Measurements from ENCODE around the gene RASD1.

Gene RASD1

DNA sequence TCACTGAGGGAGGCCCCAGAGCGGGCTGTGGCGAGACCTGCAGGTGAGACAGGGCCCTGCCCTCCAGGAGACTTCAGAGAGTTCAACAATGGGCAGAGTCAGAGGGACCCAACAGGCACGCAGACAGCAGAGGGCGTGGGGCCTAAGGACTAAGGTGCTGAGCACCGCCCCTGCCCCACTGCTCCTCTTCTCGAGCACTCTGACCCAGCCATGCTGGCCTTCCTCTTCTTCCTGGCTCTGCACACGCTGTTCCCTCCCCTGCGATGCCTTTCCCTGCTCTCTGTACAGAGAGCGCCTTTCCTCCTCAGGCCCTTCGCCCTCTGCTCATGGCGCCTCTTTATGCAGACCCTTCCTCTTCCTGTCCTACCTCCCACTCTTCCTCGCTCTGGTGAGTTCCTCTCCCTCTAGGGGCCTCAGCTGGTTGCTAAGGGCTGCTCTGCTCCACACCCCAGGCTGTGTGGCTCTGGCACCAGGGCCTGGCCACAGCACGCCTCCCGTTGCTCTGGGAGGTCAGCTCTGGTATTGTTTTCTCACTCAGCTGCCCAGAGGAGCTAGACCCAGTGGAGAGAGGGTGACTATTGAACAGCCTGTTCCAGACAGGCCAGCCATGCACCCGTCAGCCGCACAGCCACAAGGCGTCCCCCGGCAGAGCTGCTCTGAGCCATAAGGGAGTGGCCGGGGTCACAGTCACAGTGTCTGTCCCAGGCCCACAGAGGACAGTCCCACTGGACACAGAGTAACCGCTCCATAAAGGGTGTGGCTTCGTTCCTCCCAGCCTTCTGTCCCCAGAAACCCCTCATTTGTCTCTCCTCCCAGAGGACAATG, 13.6 kb upstream of the RASD1 start:
- DNase-seq = no peak

DNA sequence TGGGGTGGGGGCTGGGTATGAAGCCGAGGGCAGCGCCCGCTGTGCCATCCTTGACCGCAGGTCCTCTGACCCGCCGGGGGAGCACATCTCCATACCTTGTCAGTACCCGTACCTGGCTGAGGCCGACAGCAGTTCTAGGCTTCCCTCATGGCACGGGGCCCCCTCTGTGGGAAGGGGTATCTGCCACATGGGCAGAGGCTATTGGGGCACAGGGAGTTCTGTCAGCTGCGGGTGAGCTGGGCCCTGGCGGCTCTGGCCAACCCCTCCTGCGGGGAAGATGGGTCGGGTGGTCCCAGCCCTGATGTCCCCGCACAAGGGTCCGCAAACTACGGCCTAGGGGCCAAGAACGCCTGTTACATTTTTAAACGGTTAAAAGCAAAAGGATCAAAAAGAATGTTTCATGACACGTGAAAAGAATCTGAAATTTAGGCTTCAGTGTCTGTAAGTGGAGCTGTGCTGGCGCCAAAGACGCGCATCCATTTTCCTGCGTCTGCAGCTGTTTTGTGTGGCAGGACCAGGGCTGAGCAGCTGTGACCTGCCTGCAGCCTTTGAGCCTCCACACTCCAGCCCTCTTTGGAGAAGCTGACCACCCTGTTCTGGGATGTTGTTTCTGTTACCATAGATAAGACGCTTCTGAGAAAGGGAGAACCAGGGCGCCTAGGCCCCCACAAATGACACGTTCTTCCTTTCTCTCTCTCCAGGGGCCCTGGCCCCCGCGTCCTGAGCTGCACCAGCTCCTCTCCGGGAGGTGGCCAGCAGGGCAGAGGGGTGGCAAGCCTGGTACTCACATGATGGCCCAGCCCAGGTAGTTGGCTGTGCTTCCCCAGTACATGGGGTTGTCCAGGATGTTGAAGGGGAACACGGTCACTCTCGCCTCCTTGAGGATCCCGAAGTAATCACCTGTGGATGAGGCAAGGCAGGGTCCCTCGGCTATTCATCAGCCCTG, 12.7 kb upstream of the RASD1 start:
- no peak for DNase-seq

DNA sequence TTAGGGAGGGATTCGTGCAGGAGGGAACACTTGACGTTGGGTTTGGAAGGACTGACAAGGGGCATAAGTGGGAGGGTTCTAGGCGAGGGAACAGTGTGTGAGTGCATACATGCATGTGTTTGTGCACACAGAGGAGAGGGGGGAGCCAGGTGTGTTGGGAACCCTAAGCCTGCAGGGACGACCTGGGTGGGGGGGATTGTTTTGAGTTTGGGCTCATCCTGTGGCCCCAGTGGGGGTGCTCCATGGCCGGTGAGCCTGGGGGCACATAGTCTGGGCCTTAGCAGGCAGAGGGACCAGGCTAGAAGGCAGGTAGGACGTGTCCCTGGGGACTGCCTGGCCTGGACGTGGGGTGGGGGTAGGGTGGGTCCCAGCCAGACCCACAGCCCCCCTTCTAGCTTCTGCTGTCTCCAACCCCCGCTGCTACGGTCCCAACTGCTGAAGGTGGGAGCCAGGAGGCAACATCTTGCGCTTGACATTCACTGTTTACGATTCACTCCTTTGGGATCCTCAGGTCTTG, 11.9 kb upstream of the RASD1 start:
- peak; percentile 7 to 62 for DNase-seq

DNA sequence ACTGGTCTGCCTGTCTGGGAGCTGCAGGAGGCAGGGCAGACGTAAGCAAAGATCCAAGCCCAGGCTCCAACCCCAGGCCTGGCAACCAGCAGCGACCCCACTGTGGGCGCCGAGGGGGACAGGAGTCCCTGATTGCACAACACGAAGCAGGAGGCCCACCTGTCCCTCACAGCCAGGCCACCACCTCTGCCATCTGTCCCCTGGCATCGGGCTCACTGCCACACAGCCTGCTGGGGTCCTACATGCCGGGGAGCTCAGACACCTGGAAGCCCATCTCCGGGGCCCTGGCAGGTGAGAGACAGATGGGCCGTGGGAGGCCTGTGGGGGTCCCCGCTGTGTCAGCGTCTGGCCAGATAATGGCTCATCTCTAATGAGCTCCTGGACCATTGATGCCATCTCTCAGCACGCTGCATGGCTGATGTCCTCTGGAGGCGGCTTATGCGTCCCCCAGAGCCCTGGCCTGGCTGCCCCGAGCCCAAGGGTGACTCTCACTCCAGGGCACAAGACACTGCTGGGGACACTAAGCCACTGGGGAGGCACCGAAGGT, 11.3 kb upstream of the RASD1 start:
- peak; percentile 89 to 92 for DNase-seq

DNA sequence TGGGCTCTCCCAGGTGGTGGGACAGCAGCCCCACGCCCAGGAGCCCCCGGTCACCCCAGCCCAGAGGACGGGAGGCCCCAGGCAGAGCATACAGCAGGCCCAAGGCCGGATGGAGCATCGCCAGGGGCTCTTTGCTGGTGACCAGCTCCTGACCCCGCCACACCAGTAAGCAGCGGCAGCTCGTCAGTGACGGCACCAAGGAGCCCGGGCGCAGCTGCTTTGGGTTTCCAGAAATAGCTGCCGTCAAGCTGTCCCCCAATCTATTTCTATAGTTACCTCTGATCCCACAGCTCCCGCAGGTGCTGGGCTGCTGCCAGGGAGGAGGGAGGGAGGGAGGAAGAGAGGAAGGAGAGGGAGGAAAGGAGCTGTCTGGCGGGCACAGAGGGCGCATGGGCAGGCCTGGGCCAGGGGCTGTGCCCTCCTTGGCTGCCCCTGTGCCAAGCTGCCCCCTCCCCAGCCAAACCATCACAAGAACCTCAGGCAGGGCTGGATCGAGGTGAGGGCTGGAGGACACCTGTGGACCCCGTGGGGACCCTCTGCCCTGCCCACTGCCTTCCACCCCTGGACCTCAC, 10.8 kb upstream of the RASD1 start:
- peak; percentile 71 to 74 for DNase-seq

DNA sequence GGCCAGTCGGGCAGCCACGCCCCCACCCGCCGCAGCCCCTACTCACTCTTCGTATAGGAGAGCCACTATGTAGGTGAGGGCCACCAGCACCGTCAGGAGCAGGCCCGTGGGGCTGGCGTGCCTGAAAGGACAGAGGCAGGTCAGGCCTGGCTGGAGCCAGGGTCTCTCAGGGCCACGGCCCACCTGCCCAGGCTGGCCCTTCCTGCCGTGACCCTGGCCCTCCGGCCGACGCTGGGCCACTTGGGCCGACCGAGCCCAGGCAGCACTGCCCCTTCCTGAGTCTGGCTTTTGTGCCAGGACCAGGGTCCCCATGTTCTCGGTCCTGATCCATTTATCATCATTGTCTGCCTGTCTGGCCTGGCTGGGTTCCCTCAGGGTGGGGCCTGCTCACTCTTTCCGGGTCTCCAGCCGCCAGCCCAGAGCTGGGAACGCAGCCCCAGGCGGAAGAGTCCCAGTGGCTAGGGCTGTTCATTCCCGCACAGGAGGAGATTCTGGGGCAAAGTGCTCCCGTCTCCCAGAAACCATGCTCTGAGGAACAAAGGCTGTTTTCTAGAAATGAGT, 10.1 kb upstream of the RASD1 start:
- DNase-seq = no peak

DNA sequence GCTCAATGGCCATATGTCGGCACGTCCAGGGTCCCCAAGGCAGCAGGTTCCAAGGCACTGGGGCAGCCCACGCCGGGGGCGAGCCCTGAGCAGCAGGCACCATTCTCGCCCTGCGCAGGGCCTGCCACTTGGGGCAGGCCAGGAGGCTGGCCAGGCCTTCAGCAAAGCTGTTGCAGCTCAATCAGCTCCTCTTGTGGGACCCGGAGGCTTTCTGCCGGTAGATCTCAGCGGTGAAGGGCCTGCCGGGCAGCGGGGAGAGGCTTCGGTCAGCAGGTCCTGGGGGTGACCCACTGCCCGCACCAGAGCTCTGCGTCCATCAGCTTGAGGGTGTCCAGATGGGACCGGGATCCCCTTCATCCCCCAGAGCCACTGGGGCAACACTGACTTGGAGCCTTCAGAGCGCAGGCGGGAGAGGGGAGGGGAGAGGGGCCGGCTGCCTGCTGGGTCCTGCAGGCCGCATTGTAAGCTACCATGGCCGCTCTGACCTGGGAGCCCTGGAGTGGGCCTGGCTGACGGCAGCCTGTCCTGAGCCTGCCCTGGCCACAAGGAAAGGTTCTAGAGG, 9.5 kb upstream of the RASD1 start:
- DNase-seq = no peak

DNA sequence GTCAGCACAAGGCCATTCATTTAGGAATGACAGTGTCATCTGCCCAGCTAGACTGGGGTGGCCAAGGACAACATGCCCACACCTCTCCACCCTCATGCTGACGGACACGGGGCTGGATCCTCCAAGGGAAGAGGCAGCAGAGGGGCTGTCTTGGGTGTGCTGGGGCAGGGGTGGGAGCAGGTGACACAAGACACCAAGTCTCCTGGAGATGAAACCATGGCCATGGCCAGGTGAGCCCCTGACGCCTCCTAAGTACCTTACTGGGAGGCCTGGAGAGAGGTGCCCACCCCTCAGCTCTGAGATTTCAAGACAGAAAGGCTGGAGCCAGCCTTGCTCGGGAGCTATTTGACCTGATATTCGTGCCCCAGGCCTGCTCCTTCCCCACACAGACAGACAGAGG, 9.0 kb upstream of the RASD1 start:
- DNase-seq = no peak

DNA sequence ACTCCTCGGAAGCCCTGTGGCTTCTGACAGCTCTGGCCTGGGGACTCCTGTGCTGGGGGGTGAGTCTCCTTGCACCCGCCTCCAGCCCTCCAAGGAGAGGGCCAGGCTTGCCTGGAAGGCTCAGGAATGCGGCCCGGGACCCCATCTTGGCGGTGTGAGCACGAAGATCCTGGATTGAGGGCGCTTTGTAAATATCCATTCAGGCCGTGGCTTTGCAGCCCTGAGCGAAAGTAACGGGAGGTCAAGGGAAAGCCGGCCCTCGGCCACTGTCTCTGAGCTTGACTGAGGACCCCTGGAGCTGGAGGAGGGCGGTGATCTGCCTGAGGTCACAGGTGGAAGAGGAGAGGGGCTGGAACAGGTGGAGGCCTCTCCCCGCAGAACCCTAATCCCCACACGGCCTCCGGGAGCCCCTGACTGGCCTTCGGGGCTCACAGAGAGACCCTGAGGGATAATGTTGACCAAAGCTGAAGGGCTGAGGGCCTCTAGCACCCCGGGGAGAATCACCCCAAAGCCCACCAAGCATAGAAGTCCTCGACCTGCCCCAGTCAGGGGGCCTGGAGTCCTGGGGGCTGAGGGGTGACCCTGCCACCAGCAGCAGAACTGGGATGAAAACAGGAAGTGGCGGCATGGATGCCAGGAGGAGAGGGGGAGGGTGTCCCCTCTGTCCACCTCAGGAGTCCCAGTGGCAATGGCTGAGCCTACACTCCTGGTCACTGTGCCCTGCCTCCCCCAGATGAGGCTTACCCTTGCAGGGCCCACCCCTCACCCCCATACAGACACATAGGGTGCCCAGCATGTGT, 8.3 kb upstream of the RASD1 start:
- DNase-seq = no peak

DNA sequence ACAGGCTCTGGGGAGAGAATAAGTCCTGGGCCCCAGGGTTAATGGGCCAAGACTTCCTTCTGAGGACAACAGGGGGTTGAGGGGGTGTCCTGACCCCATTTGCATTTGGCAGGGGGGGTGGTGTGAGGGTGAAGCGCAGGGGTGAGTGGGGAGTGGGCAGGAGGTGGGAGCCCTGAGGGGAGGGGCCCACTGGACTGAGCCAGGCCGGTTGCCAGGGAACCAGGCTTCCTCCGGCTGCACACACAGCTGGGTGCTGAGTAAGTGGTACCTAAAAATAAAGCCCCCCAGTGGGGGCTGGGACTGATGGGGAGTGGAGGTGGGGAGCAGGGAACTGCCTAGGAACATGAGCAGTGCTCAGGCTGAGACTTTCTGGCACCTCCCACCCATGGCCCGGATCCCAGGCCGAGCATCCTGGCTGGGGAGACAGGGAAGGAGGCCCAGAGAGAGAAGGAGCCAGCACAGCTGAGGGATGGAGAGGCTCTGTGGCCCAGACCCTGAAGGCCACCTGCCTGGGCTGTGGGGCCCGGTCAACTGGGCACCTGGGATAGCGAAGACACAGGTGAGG, 7.5 kb upstream of the RASD1 start:
- DNase-seq = peak in 1 of 2 experiments; percentile 26

DNA sequence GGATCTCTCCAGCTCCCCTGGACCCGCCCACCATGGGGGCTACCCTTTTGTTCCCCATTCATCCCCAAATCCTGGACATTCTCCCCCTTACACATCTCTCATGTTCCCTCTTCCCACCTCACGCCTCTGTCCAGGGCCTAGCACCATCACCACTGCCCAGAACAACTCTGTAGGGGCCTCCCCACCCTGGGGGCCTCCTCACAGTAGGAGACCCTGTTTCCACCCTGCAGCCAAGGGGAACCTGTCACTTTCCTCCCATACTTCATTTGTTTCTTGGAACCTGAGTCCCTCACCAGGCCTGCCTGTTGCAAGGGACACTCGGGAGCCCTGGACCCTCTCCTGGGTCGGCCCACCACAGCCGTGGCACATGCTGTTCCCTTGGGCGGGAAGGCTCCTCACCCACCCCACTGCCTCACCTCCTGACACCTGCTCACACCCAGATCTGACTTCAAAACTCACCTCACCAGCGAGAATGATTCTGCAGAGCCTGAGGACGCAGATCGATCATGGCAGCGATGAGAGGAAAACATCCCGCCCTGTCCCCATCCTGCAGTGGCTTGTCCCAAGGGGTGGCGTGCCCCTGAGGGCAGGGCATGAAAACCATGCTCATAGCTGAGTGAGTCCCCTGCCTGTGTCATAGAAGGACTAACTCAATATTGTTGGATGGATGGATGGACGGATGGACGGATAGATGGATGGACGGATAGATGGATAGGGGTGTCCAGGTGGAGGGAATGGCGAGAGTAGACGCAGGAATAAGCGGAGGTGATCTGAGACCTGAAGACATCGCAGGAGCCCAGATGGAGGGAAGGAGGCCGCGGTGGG, 6.8 kb upstream of the RASD1 start:
- DNase-seq = no peak

DNA sequence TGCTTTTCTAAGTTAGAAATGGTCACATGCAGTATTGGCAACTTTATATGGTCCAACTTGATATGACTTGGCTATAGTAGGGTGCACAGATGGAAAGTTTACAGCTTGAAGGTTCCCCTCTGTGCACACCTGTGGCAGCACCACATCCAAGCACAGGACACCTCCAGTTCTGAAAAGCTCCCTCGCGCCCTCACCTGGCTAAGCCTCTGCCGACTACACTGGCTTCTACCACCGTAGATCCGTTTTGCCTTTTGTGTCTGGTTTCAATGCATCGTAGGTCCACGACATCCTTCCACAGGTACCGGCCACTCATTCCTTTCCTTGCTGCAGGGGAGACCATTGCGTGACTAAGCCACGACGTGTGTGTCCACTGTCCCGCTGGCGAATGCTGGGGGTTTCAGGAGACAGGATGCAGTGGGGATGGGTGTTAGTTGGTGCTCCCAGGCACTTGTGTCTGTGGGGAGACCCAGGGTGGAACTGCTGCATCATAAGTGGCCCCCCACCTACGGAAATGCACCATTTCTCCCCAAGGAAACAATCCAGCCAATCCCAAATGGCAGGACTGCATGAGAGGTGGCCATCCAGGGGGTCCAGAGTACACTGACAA, 4.9 kb upstream of the RASD1 start:
- DNase-seq = no peak

DNA sequence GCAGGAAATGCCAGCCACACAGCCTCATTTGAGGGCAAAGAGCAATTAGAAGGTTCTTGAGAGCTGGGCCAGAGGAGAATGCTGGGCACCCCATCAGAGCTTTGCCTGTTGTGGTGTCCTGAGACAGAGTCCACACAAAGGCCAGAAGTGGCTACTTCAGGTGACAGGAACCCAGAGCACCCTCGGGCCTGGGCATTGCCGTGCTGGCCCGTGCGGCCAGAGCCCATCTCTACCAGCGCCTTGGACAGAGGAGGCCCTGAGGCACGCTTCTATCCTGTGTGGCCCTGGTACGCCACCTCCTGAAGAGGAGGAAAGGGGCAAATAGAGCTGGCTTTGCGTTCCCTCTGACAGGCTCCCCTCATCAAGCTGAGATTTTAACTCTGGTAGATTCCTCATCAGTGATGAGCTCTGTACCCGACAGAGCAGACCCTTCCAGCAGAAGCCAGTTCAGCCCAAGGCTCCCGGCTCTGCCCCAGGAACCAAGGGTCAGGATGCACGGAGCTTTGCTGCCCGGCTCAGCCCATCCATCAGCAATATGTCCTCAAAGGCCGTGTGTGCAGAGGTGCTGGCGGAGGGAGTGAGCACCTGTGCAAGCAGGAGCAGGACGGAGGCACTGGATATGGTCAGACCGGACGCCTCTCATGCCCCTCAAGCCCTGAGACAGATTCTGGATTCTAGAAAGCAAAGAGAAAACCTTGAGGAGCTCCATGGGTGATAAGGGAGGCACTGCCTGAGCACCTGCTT, 3.4 kb upstream of the RASD1 start:
- DNase-seq = no peak

DNA sequence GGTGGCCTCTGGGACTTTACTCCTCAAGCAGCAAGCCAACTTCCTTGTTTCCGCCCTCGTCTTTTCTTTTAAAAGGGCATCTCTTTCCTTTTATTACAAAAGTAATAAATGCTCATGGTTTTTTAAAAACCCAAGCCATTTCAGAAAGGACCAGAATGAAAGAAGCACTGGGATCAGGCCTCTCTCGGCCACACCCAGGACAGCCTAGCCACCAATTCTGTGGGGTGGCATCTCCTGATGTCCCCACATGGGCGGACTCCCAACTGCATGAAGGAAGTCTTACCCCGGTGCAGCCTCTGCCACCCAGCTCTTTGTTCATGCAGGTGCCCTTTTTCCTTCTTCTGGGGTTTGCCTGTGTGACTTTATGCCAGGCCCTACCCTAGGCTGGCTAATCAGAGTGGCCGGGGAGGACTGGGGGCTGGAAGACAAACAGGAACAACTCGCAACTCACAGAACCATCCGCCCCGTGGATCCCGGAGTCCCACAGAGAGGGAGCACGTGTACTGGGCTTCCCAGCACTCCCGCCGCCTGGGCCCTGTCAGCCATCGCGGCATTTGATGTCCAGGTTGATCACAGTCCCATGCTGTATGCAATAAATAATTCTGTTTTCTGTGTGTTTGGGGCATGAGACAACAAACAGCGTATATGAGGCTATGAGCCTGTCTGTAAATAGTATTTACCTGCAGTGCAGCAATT, 2.6 kb upstream of the RASD1 start:
- no peak for DNase-seq

DNA sequence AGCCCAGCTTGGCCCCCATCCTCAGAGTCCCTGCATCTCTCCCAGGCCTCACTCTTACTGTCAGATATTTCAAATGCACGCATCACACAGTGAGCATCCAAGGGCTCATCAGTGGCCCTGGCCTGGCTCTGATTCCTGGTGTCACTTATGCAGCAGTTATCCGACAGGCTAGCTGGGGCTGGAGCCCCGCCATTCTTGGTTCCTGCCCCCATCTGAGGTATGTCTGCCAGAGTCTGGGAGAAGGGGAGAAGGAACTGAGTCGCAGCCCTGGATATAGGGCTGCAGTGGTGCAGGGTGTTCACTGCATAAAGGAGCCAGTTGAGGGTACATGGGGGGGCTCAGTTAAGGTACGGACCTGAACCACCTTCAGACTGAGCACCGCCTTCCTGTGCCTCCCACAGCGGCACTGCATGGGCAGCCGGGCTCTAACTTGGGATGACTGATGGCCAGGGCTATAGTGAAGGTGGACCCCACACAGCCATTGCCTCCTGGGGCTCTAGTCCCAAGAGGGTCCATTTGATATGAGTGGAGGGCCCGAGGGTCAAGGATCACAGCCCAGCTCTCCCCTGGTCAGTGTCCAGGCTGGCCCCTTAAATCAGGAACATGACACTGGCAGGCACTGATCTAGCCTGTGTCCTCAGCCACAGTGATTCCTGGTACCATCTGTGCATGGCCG, 1.8 kb upstream of the RASD1 start:
- DNase-seq = no peak

DNA sequence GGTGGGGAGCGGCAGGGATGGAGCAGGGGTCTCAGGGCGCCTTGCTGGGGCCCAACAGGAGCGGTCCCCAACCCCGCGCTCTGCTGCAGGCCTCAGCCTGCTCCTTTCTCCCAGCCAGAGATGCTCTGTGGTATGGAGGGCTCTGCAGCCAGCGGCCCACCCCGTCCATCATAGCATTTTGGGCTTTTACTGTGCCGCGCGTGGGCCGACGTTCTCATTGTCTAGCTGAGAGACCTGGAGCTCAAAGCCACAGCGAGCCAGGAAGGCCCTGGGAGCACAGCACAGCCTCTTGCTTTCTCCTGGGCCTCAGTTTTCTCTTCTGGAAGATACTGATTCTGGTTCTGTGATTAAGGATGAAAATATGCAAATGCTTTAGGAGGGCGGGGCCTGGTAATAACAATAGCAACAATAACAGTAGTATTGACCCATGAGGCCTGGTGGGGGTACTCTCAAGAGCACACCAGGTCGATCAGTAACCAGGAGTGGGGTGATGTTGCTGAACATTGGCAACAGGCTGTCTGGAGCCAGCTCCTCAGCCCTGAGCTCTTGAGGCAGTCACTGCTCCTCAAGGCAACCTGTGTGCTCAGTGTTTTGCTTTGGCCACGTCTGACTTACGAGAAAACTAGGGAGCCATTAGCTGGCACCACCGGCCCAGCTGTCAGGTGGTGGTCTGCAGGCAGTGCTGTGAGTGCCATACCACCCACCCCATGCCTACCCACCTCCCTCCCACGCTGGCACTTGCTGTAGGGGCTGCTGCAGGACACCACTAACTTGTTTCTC, 1.1 kb upstream of the RASD1 start:
- DNase-seq = no peak
